ENCODE data around the gene FOXN1. TPM values are rescaled to one million over a fixed set of nuclear protein-coding genes. Genes with fewer than 3 reads are reported as not detected.

FOXN1 gene
- total RNA-seq, 1 donor from 2014 or later, result not detected

DNA sequence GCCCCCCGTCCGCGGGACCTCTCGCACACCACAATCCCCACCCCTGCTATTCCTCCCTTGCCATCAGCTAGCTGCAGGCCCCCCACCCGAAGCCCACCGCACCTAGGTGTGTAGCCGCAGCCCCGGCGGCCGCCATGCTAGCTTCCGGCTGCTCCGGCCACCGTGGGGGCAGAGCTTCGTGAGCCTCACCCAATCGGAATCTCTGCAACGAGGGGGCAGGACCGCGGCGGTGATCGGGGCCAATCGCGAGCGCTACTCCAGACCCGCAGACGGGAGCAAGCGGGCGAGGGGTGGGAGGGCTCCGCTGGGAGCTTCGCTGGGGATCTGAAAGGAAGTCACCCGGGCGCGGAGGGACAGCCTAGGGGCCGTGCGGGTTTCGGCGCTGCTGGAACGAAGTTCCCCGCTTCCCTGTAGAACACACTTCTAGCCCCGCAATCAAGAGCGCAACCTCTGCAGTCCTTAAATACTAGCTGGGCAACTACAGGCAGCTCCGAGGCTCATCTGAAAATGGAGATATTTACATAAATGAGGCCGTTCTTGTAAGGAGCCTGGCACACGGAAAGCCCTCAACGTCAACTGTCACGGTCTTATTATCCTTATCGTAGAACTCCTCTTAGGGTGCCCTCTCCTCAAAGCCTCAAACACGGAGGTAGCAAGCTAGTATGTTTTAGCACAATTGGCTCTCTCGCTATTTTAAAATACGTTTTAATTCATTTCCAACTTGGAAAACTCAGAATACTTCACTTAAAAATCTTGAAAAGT is 65.4 kb downstream of the FOXN1 start, which contains the start of gene PIGS:
Gene PIGS (minus strand): TSS at position 164 of the 762 bp plus-strand sequence. CDS start 28 bp downstream, at position 136.
- Histone ChIP-seq H3K27ac (ENCODE audit: low read depth, low read length) (peak within 1 kb of the TSS; percentile 38), H3K4me2 (ENCODE audit: low read length) (peak within 1 kb of the TSS; percentile 96), H3K27me3 (ENCODE audit: insufficient read depth, low read length) (no peaks in the 10 kb centered on the region), H4K20me1 (ENCODE audit: insufficient read depth, low read length) (peaks cover 15% of the 10 kb centered on the region), H2AFZ (ENCODE audit: low read depth, low read length) (peak within 1 kb of the TSS; percentile 91), H3K36me3 (ENCODE audit: insufficient read depth, low read length) (no peaks in the 10 kb centered on the region), H3K9me3 (ENCODE audit: insufficient read depth, low read depth, low read length) (no peaks in the 10 kb centered on the region), H3K79me2 (ENCODE audit: insufficient read depth, low read length) (peaks cover 35% of the 10 kb centered on the region), H3K9ac (ENCODE audit: low read length) (peak within 1 kb of the TSS; percentile 85), H3K4me3 (ENCODE audit: insufficient read depth, low read depth, low read length) (peak within 1 kb of the TSS; percentile 73), H3K4me1 (ENCODE audit: insufficient read depth, low read length) (peaks cover 14% of the 10 kb centered on the region)
- no peak for TF ChIP-seq EZH2 (IDR thresholded peaks at IDR 0.05; ENCODE audit: insufficient read depth, low read length)
- TF ChIP-seq, protein P1, sequence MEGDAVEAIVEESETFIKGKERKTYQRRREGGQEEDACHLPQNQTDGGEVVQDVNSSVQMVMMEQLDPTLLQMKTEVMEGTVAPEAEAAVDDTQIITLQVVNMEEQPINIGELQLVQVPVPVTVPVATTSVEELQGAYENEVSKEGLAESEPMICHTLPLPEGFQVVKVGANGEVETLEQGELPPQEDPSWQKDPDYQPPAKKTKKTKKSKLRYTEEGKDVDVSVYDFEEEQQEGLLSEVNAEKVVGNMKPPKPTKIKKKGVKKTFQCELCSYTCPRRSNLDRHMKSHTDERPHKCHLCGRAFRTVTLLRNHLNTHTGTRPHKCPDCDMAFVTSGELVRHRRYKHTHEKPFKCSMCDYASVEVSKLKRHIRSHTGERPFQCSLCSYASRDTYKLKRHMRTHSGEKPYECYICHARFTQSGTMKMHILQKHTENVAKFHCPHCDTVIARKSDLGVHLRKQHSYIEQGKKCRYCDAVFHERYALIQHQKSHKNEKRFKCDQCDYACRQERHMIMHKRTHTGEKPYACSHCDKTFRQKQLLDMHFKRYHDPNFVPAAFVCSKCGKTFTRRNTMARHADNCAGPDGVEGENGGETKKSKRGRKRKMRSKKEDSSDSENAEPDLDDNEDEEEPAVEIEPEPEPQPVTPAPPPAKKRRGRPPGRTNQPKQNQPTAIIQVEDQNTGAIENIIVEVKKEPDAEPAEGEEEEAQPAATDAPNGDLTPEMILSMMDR (IDR thresholded peaks at IDR 0.05; ENCODE audit: insufficient read depth, low read depth, low read length), result no peak
- Mint-ChIP-seq H3K4me1 (ENCODE audit: low read depth, unreplicated experiment) (peaks cover 11% of the 10 kb centered on the region), H3K4me3 (ENCODE audit: unreplicated experiment) (peak within 1 kb of the TSS; percentile 93), H3K36me3 (ENCODE audit: low read depth, unreplicated experiment) (peaks cover 11% of the 10 kb centered on the region), H3K27me3 (ENCODE audit: low read depth, unreplicated experiment) (peaks cover 7% of the 10 kb centered on the region), H3K9me3 (ENCODE audit: unreplicated experiment) (no peaks in the 10 kb centered on the region), H3K27ac (ENCODE audit: unreplicated experiment) (peak within 1 kb of the TSS; percentile 76)
- DNase-seq (ENCODE audit: low read depth) (peak; percentile 77), FAIRE-seq (no peak)

DNA sequence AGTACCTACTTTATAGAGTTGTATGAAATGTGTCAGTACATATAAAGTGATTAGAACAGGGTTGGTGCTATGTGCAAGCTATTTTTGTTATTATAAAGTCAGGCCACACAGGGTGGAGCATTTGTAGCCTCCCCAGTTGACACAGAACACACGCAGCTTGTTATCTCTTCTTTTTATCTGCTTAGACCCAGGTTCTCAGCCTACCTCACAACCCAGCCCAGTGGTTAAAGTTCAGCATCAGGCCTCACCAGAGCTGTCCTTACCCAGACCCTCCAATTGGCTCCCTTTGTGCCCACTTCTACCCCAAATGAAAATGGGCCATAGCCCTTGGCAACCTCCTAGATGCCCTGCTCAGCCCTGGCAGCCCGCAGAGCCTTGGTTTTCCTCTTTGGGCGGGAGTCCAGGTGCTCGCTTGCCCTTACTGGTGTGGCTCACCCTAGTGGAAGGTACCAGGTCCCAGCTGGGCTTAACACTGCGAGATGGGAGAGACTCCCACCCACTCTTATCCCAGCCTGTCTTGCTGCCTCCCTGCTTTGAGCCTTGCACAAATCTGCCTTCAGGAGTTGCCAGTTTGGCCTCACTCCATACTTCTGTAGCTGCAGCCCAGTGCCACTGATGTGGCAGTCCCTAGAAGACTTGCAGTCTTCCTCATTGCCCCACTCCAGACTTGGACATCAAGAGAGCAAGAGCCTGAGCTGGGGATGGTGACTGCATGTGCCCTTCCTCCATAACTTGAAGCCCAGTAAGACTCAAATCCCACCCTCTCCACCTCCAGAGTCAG is 66.3 kb downstream of the FOXN1 start:
- TF ChIP-seq, protein P1 (IDR thresholded peaks at IDR 0.05; ENCODE audit: insufficient read depth, low read depth, low read length), result no peak
- no peak for TF ChIP-seq EZH2 (IDR thresholded peaks at IDR 0.05; ENCODE audit: insufficient read depth, low read length)
- H3K4me3 ChIP-seq (ENCODE audit: insufficient read depth, low read depth, low read length), result peak overlapping the region; percentile 73
- H3K4me1 ChIP-seq (ENCODE audit: insufficient read depth, low read length), result peaks cover 14% of the 10 kb centered on the region
- H3K36me3 ChIP-seq (ENCODE audit: insufficient read depth, low read length), result peaks cover under 1% of the 10 kb centered on the region
- no peak overlapping the region for H3K9ac ChIP-seq (ENCODE audit: low read length)
- H4K20me1 ChIP-seq (ENCODE audit: insufficient read depth, low read length), result peaks cover 15% of the 10 kb centered on the region
- Mint-ChIP-seq H3K36me3 (ENCODE audit: low read depth, unreplicated experiment) (peaks cover 11% of the 10 kb centered on the region), H3K27ac (ENCODE audit: unreplicated experiment) (no peak overlapping the region), H3K9me3 (ENCODE audit: unreplicated experiment) (no peaks in the 10 kb centered on the region), H3K27me3 (ENCODE audit: low read depth, unreplicated experiment) (peaks cover 7% of the 10 kb centered on the region), H3K4me3 (ENCODE audit: unreplicated experiment) (peak overlapping the region; percentile 93), H3K4me1 (ENCODE audit: low read depth, unreplicated experiment) (peaks cover 11% of the 10 kb centered on the region)
- H3K79me2 ChIP-seq (ENCODE audit: insufficient read depth, low read length), result peaks cover 26% of the 10 kb centered on the region
- no peak overlapping the region for H3K27ac ChIP-seq (ENCODE audit: low read depth, low read length)
- no peaks in the 10 kb centered on the region for H3K27me3 ChIP-seq (ENCODE audit: insufficient read depth, low read length)
- DNase-seq (ENCODE audit: low read depth), result no peak
- no peak overlapping the region for H2AFZ ChIP-seq (ENCODE audit: low read depth, low read length)
- no peak for FAIRE-seq
- no peaks in the 10 kb centered on the region for H3K9me3 ChIP-seq (ENCODE audit: insufficient read depth, low read depth, low read length)
- H3K4me2 ChIP-seq (ENCODE audit: low read length), result peak overlapping the region; percentile 96

All from astrocyte (in vitro differentiated cells and primary cell).